Measurements from ENCODE around the gene SFI1. TPM values are rescaled to one million over a fixed set of nuclear protein-coding genes. Genes with fewer than 3 reads are reported as not detected.
A peak's percentile ranks its signal among the peaks of the same experiment; 100 is the strongest.

SFI1 gene
- total RNA-seq, 2 experiments from 2014 or later, result 147 to 155 TPM

GRCh38 chr22:31625661-31626426 lies 129.5 kb downstream of the SFI1 start:
- CTCF ChIA-PET, result interaction anchor here (1.4 kb wide), 1 partner anchor 7 kb away, joined by 6 read pairs; no protein-coding TSS in a partner anchor
- H3K27ac Mint-ChIP-seq, result peak overlapping the region; percentile 94
- H3K36me3 Mint-ChIP-seq (ENCODE audit: low read depth), result peaks cover 6% of the 10 kb centered on the region
- H3K4me3 Mint-ChIP-seq, result no peak overlapping the region
- H3K4me1 Mint-ChIP-seq (ENCODE audit: low read depth), result peaks cover 39% of the 10 kb centered on the region
- no peaks in the 10 kb centered on the region for H3K27me3 Mint-ChIP-seq (ENCODE audit: low read depth)
- intact Hi-C loops (cut with micrococcal nuclease), result no loop called here
- no peak for DNase-seq
- no peaks in the 10 kb centered on the region for H3K9me3 Mint-ChIP-seq

- H3K4me3 Mint-ChIP-seq, result no peak overlapping the region
- H3K27ac Mint-ChIP-seq, result peak overlapping the region; percentile 94
- H3K4me1 Mint-ChIP-seq (ENCODE audit: low read depth), result peaks cover 45% of the 10 kb centered on the region
- CTCF ChIA-PET, result no interaction called here
- no peaks in the 10 kb centered on the region for H3K27me3 Mint-ChIP-seq (ENCODE audit: low read depth)
- peaks cover 6% of the 10 kb centered on the region for H3K36me3 Mint-ChIP-seq (ENCODE audit: low read depth)
- no peak for DNase-seq
- intact Hi-C loops (cut with micrococcal nuclease), result no loop called here
- no peaks in the 10 kb centered on the region for H3K9me3 Mint-ChIP-seq
Measured at GRCh38 chr22:31626427-31627150, 130.3 kb downstream of the SFI1 start.

GRCh38 chr22:31627223-31627731 lies 130.9 kb downstream of the SFI1 start:
- Mint-ChIP-seq H3K4me3 (no peak overlapping the region), H3K27me3 (ENCODE audit: low read depth) (no peaks in the 10 kb centered on the region), H3K27ac (peak overlapping the region; percentile 94), H3K36me3 (ENCODE audit: low read depth) (peaks cover 4% of the 10 kb centered on the region), H3K4me1 (ENCODE audit: low read depth) (peaks cover 47% of the 10 kb centered on the region), H3K9me3 (no peaks in the 10 kb centered on the region)
- no peak for DNase-seq
- CTCF ChIA-PET, result no interaction called here
- intact Hi-C loops (cut with micrococcal nuclease), result no loop called here

GRCh38 chr22:31628362-31628761 lies 132.0 kb downstream of the SFI1 start:
- DNase-seq, result no peak
- Mint-ChIP-seq H3K27me3 (ENCODE audit: low read depth) (no peaks in the 10 kb centered on the region), H3K9me3 (no peaks in the 10 kb centered on the region), H3K36me3 (ENCODE audit: low read depth) (peaks cover 4% of the 10 kb centered on the region), H3K27ac (peak overlapping the region; percentile 94), H3K4me1 (ENCODE audit: low read depth) (peaks cover 47% of the 10 kb centered on the region), H3K4me3 (no peak overlapping the region)
- intact Hi-C loops (cut with micrococcal nuclease), result no loop called here
- CTCF ChIA-PET, result no interaction called here

GRCh38 chr22:31628969-31629708 lies 132.8 kb downstream of the SFI1 start:
- DNase-seq, result peak; percentile 31
- intact Hi-C loops (cut with micrococcal nuclease), result no loop called here
- peaks cover 54% of the 10 kb centered on the region for H3K4me1 Mint-ChIP-seq (ENCODE audit: low read depth)
- H3K9me3 Mint-ChIP-seq, result no peaks in the 10 kb centered on the region
- CTCF ChIA-PET, result interaction anchor here (0.9 to 1.9 kb wide), 5 partner anchors 32 to 177 kb away, joined by 3 to 6 read pairs (median 4); partner anchors contain the start of gene PISD
- H3K4me3 Mint-ChIP-seq, result peak overlapping the region; percentile 84
- H3K36me3 Mint-ChIP-seq (ENCODE audit: low read depth), result peaks cover 4% of the 10 kb centered on the region
- H3K27ac Mint-ChIP-seq, result peak overlapping the region; percentile 94
- H3K27me3 Mint-ChIP-seq (ENCODE audit: low read depth), result no peaks in the 10 kb centered on the region

GRCh38 chr22:31629741-31630184 lies 133.4 kb downstream of the SFI1 start:
- H3K9me3 Mint-ChIP-seq, result no peaks in the 10 kb centered on the region
- CTCF ChIA-PET, result interaction anchor here (0.6 to 1.9 kb wide), 8 partner anchors 12 to 347 kb away, joined by 3 to 6 read pairs (median 4); partner anchors contain the start of gene PISD
- DNase-seq, result no peak
- peak overlapping the region; percentile 94 for H3K27ac Mint-ChIP-seq
- H3K4me1 Mint-ChIP-seq (ENCODE audit: low read depth), result peaks cover 54% of the 10 kb centered on the region
- peak overlapping the region; percentile 84 for H3K4me3 Mint-ChIP-seq
- intact Hi-C loops (cut with micrococcal nuclease), result loop anchor here (1.0 to 5.0 kb wide), 11 partner anchors 17 to 547 kb away; partner anchors contain the start of genes DRG1, EIF4ENIF1, LIMK2 and PATZ1
- H3K27me3 Mint-ChIP-seq (ENCODE audit: low read depth), result no peaks in the 10 kb centered on the region
- H3K36me3 Mint-ChIP-seq (ENCODE audit: low read depth), result peaks cover 4% of the 10 kb centered on the region

GRCh38 chr22:31630331-31631329 lies 134.3 kb downstream of the SFI1 start:
- DNase-seq, result peak; percentile 91
- Mint-ChIP-seq H3K4me3 (peak overlapping the region; percentile 84), H3K27ac (peak overlapping the region; percentile 94), H3K9me3 (no peaks in the 10 kb centered on the region), H3K27me3 (ENCODE audit: low read depth) (no peaks in the 10 kb centered on the region), H3K4me1 (ENCODE audit: low read depth) (peaks cover 56% of the 10 kb centered on the region), H3K36me3 (ENCODE audit: low read depth) (peaks cover 4% of the 10 kb centered on the region)
- intact Hi-C loops (cut with micrococcal nuclease), result loop anchor here (1.0 to 5.0 kb wide), 11 partner anchors 16 to 548 kb away; partner anchors contain the start of genes DRG1, EIF4ENIF1, LIMK2 and PATZ1
- CTCF ChIA-PET, result interaction anchor here (0.6 to 1.9 kb wide), 12 partner anchors 13 to 423 kb away, joined by 3 to 6 read pairs (median 3); partner anchors contain the start of gene PISD

GRCh38 chr22:31631436-31631835 lies 135.1 kb downstream of the SFI1 start:
- no peaks in the 10 kb centered on the region for H3K9me3 Mint-ChIP-seq
- no peaks in the 10 kb centered on the region for H3K27me3 Mint-ChIP-seq (ENCODE audit: low read depth)
- H3K36me3 Mint-ChIP-seq (ENCODE audit: low read depth), result peaks cover 4% of the 10 kb centered on the region
- CTCF ChIA-PET, result interaction anchor here (0.7 to 1.9 kb wide), 5 partner anchors 30 to 424 kb away, joined by 3 to 6 read pairs (median 4); partner anchors contain the start of gene PISD
- peak overlapping the region; percentile 84 for H3K4me3 Mint-ChIP-seq
- DNase-seq, result no peak
- H3K4me1 Mint-ChIP-seq (ENCODE audit: low read depth), result peaks cover 52% of the 10 kb centered on the region
- intact Hi-C loops (cut with micrococcal nuclease), result loop anchor here (2.0 to 5.0 kb wide), 5 partner anchors 234 to 549 kb away; partner anchors contain the start of genes DRG1, LIMK2, PIK3IP1 and SELENOM
- H3K27ac Mint-ChIP-seq, result peak overlapping the region; percentile 86

GRCh38 chr22:31635638-31636306 lies 139.4 kb downstream of the SFI1 start:
- Mint-ChIP-seq H3K9me3 (no peaks in the 10 kb centered on the region), H3K36me3 (ENCODE audit: low read depth) (no peaks in the 10 kb centered on the region), H3K4me3 (no peak overlapping the region), H3K4me1 (ENCODE audit: low read depth) (peaks cover 50% of the 10 kb centered on the region), H3K27me3 (ENCODE audit: low read depth) (no peaks in the 10 kb centered on the region), H3K27ac (peak overlapping the region; percentile 32)
- no peak for DNase-seq
- intact Hi-C loops (cut with micrococcal nuclease), result no loop called here
- CTCF ChIA-PET, result interaction anchor here (0.7 to 4.2 kb wide), 7 partner anchors 18 to 182 kb away, joined by 3 to 14 read pairs (median 4); no protein-coding TSS in a partner anchor

GRCh38 chr22:31637447-31637890 lies 141.1 kb downstream of the SFI1 start:
- Mint-ChIP-seq H3K4me3 (no peak overlapping the region), H3K27me3 (ENCODE audit: low read depth) (no peaks in the 10 kb centered on the region), H3K4me1 (ENCODE audit: low read depth) (peaks cover 50% of the 10 kb centered on the region), H3K27ac (peak overlapping the region; percentile 3), H3K9me3 (no peaks in the 10 kb centered on the region), H3K36me3 (ENCODE audit: low read depth) (peaks cover 2% of the 10 kb centered on the region)
- DNase-seq, result no peak
- intact Hi-C loops (cut with micrococcal nuclease), result no loop called here
- CTCF ChIA-PET, result interaction anchor here (0.8 to 1.1 kb wide), 2 partner anchors 146 to 186 kb away, joined by 3 read pairs; no protein-coding TSS in a partner anchor
